Hepatocyte (in vitro differentiated cells): Measurements from ENCODE around the gene LHX1.

ENCODE experiments used
- EZH2 ChIP-seq: fragments of 200-600 bp; sonication (generic); IDR thresholded peaks from 2 replicates; pipeline ENCODE4 v1.6.1; 2016; ENCODE audit warnings: antibody characterized with exemption, mild to moderate bottlenecking, borderline replicate concordance
- EZH2phosphoT487 ChIP-seq: fragments of 200-600 bp; sonication (generic); IDR thresholded peaks from one replicate; pipeline ENCODE4 v1.6.1; 2018; ENCODE audit warnings: antibody characterized with exemption, mild to moderate bottlenecking, low read depth, moderate library complexity; ENCODE audit not compliant: unreplicated experiment, severe bottlenecking
- TF ChIP-seq, protein P1 (sequence below): fragments of 200-600 bp; sonication (generic); IDR thresholded peaks from 2 replicates; pipeline ENCODE4 v1.5.1; 2016; ENCODE audit warnings: antibody characterized with exemption, mild to moderate bottlenecking; ENCODE audit not compliant: poor library complexity

DNA sequence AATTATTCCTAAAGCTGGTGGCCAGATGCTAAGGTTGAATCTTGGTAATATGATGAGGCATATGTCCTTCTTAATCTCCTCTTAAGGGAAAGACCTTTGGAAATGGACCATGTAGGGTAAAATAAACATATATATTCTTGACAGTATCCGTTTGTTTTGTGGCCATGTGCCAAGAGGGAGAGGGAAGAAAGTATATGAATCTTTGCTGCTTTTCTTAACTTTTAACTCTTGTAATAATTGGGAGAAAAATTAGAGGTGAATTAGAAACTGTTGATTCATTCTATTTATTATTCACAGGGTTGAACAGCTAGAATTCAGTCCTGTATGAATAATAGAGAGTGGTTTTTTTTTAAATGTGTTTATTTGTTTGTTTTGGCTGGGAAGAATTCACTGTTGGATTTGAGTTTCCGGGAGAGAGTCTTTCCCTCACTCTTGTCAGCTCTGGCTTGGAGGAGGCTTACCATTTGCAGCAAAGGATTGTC lies 43.0 kb downstream of the LHX1 start:
- TF ChIP-seq EZH2, result no peak
- TF ChIP-seq, protein P1, sequence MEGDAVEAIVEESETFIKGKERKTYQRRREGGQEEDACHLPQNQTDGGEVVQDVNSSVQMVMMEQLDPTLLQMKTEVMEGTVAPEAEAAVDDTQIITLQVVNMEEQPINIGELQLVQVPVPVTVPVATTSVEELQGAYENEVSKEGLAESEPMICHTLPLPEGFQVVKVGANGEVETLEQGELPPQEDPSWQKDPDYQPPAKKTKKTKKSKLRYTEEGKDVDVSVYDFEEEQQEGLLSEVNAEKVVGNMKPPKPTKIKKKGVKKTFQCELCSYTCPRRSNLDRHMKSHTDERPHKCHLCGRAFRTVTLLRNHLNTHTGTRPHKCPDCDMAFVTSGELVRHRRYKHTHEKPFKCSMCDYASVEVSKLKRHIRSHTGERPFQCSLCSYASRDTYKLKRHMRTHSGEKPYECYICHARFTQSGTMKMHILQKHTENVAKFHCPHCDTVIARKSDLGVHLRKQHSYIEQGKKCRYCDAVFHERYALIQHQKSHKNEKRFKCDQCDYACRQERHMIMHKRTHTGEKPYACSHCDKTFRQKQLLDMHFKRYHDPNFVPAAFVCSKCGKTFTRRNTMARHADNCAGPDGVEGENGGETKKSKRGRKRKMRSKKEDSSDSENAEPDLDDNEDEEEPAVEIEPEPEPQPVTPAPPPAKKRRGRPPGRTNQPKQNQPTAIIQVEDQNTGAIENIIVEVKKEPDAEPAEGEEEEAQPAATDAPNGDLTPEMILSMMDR, result no peak
- no peak for TF ChIP-seq EZH2phosphoT487
